Left ventricle myocardium inferior (tissue), 1 donor: Measurements from ENCODE around the gene DOC2A. TPM values are rescaled to one million over a fixed set of nuclear protein-coding genes. Genes with fewer than 3 reads are reported as not detected.
A peak's percentile ranks its signal among the peaks of the same experiment; 100 is the strongest.

Experiments used
- DNase-seq: peaks from one replicate; pipeline ENCODE4 v3.0.0-alpha.2; 2020
- H3K27ac ChIP-seq: fragments of 200-600 bp; replicated peaks from 2 replicates; pipeline ENCODE4 v1.8.0; 2021
- H3K27me3 ChIP-seq: fragments of 200-600 bp; 2 replicates; pipeline ENCODE4 v1.8.0; 2021; ENCODE audit warnings: low read depth
- H3K36me3 ChIP-seq: fragments of 200-600 bp; 2 replicates; pipeline ENCODE4 v1.8.0; 2021
- H3K4me1 ChIP-seq: fragments of 200-600 bp; 2 replicates; pipeline ENCODE4 v1.8.0; 2021
- H3K4me3 ChIP-seq: fragments of 200-600 bp; 2 replicates; pipeline ENCODE4 v1.8.0; 2021; ENCODE audit warnings: mild to moderate bottlenecking, moderate library complexity
- H3K9me3 ChIP-seq: fragments of 200-600 bp; replicated peaks from 2 replicates; pipeline ENCODE4 v1.8.0; 2021
- intact Hi-C: fragments of 100-400 bp; cut with micrococcal nuclease; formaldehyde crosslinking; loops from one replicate; pipeline ENCODE4 v1.11.0; 2022
- total RNA-seq: library from RNA; stranded (reverse); fragmentation: NEBNext Ultra II Directional; extraction: Animal tissue kit (Norgen Biotek cat#: 25700); gene quantifications from one replicate; pipeline ENCODE4 v1.2.1, GENCODE V29; 2021
- TF ChIP-seq, protein P1 (sequence below): fragments of 200-600 bp; IDR thresholded peaks from 2 replicates; pipeline ENCODE4 v1.8.0; 2021; ENCODE audit warnings: antibody characterized with exemption, mild to moderate bottlenecking, borderline replicate concordance
- donor health status: DM: no; HTN: yes; CAD: no; lungs with severe emphysema.

Gene DOC2A
- total RNA-seq, 1 donor from 2014 or later, result 0.66 TPM

DNA sequence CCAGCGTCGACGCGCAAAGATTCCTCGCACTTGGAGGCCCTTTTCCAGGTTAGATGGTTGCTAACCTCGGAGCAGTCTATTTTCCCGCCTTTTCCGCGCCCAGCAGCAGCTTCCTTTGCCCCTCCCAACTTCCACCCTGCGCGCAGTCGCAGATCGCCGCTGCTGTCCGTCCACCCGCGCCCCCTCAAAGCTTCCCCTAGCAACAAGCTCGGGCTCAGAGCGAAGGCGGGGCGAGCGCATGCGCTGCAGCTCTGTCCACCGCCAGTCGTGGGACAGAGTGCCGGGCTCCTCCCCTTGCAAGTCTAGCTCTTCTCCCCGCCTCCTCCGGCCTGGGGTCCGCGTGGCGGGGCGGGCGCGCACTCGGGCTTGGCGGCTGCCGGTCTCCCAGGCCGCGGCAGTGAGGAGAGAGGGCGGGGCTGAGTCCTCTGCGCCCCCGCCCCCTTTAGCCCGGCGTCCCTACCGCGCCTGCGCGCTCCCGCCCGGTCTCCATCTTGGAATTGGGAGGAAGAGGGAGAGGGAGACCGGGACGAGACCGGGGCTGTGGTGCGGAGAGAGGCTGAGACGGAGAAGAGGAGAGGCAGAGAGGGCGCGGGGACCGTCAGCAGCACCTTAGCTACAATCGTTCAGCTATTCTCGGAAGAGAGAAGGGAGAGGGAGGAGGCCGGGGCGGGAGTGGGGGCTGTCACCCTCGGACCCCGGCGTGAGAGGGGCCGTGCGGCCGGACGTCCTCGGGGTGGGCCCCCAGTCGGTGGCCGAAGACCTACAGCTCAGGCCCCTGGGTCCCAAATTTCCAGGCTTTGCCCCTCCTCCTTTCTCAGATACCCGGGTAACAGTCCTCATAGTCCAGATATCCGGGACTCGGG is 37.2 kb downstream of the DOC2A start, which contains the start of gene TAOK2:
TSS of gene TAOK2 (plus strand) at position 485 of the 863 bp plus-strand sequence. CDS start 3,905 bp downstream, outside the sequence.
- intact Hi-C loops, result no loop called here
- peaks cover 54% of the 10 kb centered on the region for H3K4me1 ChIP-seq

GRCh38 chr16:29972992-29973383 is 37.8 kb downstream of the DOC2A start:
- Histone ChIP-seq H3K9me3 (no peaks in the 10 kb centered on the region), H3K36me3 (peaks cover 26% of the 10 kb centered on the region), H3K27me3 (no peaks in the 10 kb centered on the region), H3K4me3 (peak overlapping the region; percentile 97), H3K27ac (peak overlapping the region; percentile 96), H3K4me1 (peaks cover 47% of the 10 kb centered on the region)
- intact Hi-C loops, result no loop called here
- DNase-seq, result no peak
- TF ChIP-seq, protein P1, sequence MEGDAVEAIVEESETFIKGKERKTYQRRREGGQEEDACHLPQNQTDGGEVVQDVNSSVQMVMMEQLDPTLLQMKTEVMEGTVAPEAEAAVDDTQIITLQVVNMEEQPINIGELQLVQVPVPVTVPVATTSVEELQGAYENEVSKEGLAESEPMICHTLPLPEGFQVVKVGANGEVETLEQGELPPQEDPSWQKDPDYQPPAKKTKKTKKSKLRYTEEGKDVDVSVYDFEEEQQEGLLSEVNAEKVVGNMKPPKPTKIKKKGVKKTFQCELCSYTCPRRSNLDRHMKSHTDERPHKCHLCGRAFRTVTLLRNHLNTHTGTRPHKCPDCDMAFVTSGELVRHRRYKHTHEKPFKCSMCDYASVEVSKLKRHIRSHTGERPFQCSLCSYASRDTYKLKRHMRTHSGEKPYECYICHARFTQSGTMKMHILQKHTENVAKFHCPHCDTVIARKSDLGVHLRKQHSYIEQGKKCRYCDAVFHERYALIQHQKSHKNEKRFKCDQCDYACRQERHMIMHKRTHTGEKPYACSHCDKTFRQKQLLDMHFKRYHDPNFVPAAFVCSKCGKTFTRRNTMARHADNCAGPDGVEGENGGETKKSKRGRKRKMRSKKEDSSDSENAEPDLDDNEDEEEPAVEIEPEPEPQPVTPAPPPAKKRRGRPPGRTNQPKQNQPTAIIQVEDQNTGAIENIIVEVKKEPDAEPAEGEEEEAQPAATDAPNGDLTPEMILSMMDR, result no peak

More for the DNA sequence above, 37.2 kb downstream of the DOC2A start, which contains the start of gene TAOK2:
- H3K9me3 ChIP-seq, result no peaks in the 10 kb centered on the region
- peak within 1 kb of the TSS; percentile 96 for H3K27ac ChIP-seq
- TF ChIP-seq, protein P1, result no peak
- H3K27me3 ChIP-seq, result no peaks in the 10 kb centered on the region
- H3K4me3 ChIP-seq, result peak within 1 kb of the TSS; percentile 97
- H3K36me3 ChIP-seq, result peaks cover 26% of the 10 kb centered on the region
- DNase-seq, result peak; percentile 99

DNA sequence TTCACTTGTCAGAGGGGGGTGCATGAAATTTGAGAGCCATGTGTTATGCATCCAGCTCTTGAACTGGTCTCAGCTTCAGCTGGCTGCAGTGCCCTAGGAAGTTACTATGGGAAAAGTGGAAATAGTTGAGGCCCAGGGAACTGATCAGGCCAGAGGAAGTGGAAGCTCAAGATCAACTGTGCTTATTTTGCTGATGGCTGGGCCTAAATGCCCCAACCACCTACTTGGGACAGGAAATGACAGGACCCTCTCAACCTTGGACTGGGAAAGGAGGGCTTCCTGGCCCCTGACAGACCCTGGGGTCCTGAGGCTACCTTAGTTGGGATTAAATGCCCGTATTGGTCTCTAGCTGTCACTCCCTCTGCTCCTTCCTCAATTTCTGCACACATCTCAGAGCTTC is 38.3 kb downstream of the DOC2A start:
- peaks cover 42% of the 10 kb centered on the region for H3K4me1 ChIP-seq
- H3K27ac ChIP-seq, result no peak overlapping the region
- H3K9me3 ChIP-seq, result no peaks in the 10 kb centered on the region
- intact Hi-C loops, result no loop called here
- TF ChIP-seq, protein P1, result no peak
- no peak for DNase-seq
- no peak overlapping the region for H3K4me3 ChIP-seq
- H3K36me3 ChIP-seq, result peaks cover 26% of the 10 kb centered on the region
- H3K27me3 ChIP-seq, result no peaks in the 10 kb centered on the region

- Histone ChIP-seq H3K9me3 (no peaks in the 10 kb centered on the region), H3K4me3 (no peak overlapping the region), H3K27ac (no peak overlapping the region), H3K4me1 (peaks cover 31% of the 10 kb centered on the region), H3K36me3 (peaks cover 26% of the 10 kb centered on the region), H3K27me3 (no peaks in the 10 kb centered on the region)
- TF ChIP-seq, protein P1, result no peak
- DNase-seq, result no peak
- intact Hi-C loops, result no loop called here
Measured at GRCh38 chr16:29971304-29971703, 39.5 kb downstream of the DOC2A start.

GRCh38 chr16:29968205-29968604 is 42.6 kb downstream of the DOC2A start:
- Histone ChIP-seq H3K36me3 (peaks cover 31% of the 10 kb centered on the region), H3K4me1 (peaks cover 18% of the 10 kb centered on the region), H3K4me3 (no peak overlapping the region), H3K27me3 (no peaks in the 10 kb centered on the region), H3K9me3 (no peaks in the 10 kb centered on the region), H3K27ac (no peak overlapping the region)
- TF ChIP-seq, protein P1, result no peak
- DNase-seq, result no peak
- intact Hi-C loops, result no loop called here
